ENCODE measurements around the gene PIP5K1C.

The PIP5K1C gene

DNA sequence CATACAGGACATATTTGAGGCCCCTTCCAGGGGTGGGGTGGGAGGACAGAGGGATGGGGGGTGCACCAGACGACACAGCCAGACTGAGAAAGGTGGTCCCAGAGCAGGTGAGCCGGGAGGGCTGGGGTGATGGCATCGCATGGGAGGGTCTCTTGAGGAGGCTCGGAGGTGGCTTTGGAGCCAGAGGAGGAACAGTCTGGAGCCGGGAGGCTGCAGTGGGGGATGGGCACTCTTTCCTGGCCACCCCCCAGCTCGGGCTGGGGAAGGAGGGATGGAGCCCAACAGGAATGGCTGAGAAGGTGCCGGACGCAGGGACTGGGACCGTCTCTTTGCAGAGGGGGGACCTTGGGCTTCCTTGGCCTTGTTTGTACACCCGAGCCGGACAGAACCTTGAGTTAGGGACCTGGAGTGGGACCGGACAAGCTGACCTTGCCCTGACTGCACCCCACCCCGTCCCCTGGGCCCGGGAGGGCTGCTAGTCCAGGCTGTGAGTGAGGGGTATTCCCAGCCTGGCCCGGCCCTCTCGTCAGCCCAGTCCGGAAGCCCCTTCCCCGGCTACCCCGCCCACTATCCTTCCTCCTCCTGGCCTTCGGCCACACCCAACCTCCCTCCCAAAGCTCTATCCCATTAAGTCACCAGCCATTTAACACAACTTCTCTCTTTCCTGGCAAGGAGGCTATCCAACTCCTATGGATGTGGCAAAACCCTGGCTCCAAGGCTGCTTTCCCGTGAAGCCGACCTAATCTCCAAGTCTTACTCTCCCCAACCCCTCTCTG is 92.8 kb downstream of the PIP5K1C start:
- DNase-seq = no peak

DNA sequence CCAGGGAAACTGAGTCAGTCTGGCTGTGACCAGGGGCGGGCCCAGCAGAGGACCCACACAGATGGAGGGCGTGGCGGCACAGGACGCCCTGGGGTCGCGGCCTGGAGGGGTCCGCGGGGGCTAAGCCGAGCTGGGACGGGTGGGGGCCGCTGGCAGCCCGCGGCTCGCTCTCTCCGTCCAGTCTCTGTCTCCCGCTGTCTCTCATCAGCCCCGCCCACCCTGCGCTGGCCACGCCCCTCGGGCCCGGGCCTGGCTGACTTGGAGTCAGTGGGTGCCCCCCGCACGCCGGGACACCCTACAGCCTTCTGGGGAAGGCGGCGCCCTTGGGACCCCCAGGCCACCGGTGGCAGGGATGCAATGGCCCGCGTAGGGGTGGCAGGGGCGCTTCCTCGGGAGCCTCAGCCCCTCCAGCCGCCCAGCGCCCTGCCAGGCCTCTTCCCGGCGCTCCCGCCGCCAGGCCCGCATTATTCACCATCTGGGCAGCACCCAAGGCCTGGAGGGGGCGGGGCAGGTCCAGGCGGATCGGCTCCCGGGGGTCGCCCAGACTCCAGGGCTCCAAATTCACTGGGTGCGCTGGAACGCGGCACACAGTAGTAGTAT is 93.5 kb downstream of the PIP5K1C start, which contains the start of gene TBXA2R:
Gene TBXA2R (minus strand): TSS at position 186 of the 600 bp plus-strand sequence. CDS start 6,241 bp downstream, outside the sequence.
- DNase-seq = no peak

DNA sequence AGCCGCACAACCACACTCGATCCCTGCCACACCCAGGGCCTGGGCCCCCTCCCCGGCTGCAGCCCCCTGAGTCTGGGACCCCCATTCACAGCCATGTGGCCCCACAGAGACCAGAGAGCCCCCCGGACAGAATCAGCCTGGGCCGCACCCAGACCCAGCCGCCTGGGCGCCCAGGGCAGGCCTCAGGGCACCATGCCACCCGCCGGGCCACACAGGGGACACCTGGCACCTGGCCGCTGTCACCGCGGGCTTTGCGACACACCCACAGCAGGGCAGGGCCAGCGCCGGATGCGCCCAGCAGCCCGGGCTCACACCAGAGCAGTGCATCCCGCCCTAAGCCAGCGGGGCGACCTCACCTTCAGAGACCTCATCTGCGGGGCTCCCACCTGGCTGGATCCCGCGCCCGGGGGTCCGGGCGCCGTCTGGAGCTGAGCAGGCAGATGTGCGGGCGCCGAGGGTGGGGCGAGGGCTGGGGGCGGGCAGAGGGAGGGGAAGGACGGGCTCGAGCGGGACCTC is 94.0 kb downstream of the PIP5K1C start:
- DNase-seq = no peak

DNA sequence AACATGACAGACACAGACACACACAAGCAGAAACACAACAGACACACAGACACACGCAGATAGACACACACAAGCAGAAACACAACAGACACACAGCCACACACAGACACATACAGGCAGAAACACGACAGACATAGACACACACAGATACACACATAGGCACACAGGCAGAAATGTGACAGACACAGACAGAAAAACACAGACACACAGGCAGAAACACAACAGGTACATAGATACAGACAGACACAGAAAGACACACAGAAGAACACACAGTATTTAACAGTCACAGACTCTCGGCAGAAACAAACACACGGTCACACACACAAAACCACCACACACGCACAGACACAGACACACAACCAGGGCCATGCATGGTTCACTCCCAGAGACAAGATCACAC is 94.5 kb downstream of the PIP5K1C start:
- no peak for DNase-seq

DNA sequence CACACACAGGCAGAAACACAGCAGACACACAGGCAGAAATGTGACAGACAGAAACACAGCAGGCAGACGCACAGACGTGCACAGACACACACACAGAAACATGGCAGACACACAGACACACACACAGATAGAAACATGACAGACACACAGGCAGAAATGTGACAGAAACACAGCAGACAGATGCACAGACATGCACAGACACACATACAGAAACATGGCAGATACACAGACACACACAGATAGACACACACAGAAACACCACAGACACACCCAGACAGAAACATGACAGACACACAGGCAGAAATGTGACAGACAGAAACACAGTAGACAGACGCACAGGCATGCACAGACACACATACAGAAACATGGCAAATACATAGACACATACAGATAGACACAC is 94.9 kb downstream of the PIP5K1C start:
- DNase-seq = no peak

DNA sequence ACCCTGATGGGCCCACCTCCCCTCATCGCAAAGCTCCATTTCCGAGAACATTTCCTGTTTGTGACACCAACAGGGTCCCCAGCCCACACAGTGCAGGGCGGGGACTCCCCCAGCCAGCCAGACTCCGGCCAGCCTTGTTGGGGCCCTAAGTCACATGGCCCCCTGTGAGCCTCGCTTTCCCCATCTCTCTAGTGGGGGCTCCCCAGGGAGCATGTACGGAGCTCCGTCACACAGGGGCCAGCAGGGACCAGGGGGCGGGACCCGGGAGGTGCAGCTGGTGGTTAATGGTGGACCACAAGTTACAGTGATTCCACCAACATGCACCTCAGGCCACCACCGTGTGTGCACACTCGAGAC is 95.3 kb downstream of the PIP5K1C start:
- DNase-seq = no peak

DNA sequence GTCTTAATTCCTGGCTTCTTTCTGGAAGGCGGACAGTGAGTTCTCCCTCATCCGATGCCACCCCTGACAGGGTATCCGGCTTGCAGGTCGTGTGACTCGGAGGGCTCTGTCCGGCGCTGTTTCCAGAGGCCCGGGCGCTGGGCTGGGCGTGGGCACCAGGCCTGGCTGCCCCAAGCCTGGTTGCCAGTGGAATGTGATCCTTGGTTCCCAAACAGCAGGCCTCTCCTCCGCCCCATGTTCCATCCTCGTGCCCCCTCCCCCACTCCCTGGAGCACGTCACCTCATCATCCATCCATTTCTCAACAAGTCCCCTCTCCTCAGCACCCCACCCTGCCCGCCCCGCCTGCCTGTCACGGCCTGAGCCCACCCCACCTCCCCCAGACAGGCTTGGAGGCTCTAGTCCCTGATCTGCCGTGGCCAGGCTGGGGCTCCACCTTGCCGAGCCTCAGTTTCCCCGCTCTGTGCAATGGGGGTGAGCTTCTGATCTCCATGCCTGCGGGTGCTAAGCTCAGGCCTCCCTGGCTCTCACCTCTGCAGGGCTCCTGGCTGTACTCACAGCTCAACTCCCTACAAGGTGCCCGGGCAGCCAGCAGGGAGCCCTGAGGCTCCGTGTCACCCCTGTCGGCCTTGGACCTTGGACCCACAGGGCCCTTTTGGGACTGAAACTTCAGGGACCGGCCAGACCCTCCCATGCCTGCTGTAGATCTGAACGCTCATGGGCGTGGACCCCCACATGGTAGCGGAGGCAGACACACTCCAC is 95.9 kb downstream of the PIP5K1C start:
- no peak for DNase-seq

DNA sequence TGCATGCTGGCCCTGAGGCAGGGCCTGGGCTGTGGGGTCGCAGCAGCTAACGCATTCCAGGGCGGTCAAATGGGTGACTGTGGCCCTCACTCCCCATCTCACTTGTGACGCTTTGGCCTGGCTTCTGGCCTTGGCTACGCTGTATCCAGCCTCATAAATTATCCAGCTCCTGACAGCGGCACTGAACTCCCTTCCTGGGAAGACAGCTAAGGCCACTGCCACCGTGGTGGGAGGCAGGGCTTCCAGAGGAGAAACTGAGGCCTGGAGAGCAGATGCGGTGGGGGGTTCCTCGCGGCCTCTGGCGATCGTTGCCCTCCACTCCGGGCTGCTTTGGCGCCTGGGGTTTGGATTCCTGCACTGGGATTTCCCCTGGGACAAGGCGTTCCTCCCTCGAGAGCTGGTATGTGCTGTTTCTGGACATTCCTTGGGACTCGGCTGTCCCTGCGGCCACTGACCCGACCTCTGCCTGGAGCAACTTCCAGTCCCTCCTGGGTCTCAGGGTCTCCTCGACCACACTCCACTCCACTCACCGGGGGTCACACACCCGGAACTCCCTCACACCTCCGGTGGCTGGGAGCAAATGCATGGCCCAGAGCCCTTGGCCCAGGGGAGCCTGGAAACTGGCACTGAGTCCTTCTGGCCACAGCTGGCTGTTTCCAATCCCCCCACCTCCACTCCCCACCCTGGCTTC is 97.0 kb downstream of the PIP5K1C start:
- no peak for DNase-seq

DNA sequence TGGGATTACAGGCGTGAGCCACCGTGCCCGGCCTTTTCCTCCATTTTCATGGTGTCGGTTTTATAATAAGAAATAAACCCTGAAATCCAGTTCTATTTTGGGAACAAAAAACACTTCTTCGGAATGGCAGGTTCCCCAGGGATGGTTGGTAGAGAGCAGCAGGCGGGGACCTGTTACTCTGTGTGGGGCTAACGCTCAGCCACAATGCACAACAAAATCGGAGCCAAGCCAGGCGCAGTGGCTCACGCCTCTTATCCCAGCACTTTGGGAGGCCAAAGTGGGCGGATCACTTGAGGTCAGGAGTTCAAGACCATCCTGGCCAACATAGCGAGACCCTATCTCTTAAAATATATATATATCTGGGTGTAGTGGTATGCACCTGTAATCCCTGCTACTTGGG is 99.2 kb downstream of the PIP5K1C start:
- DNase-seq = no peak

DNA sequence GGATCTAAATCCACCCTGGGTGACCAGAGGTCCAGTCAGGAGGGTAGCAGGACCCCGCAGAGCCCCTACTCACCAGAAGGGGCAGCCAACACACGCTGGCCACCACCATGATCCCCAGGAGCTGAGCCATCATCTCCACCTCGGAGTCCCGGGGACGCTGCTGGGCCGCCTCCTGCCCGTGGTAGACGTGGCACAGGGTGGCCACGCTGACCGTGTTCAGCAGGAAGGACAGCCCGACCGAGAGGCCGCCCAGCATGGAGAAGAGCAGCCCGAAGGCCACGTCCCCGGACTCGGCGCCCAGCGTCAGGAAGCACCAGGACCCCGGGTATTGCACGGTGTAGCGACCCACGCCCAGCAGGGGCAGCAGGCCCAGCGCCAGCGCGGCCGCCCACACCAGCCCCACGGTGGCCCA is 100.5 kb downstream of the PIP5K1C start:
- DNase-seq = no peak

DNA sequence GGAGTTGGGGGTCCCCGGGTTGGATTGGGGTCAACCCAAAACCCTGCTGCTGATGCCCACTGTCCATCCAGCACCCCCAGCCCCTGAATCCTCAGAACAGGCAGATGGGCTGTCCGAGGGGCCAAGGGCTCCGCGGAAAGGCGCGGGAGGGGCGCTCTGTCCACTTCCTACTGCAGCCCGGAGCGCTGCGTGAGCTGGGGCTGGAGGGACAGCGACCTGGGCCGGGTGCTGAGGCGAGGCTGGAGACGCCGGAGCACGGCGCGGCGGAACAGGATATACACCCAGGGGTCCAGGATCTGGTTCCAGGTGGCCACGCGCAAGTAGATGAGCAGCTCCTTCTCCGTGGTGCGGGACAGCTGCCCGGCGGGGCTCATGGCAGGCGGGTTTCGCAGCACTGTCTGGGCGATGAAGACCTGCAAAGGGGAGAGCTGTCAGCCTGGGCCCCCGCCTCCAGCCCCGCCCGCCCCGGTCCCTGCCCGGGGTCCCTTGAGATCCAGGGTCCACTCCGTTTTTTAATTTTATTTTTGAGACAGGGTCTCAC is 104.7 kb downstream of the PIP5K1C start:
- no peak for DNase-seq

DNA sequence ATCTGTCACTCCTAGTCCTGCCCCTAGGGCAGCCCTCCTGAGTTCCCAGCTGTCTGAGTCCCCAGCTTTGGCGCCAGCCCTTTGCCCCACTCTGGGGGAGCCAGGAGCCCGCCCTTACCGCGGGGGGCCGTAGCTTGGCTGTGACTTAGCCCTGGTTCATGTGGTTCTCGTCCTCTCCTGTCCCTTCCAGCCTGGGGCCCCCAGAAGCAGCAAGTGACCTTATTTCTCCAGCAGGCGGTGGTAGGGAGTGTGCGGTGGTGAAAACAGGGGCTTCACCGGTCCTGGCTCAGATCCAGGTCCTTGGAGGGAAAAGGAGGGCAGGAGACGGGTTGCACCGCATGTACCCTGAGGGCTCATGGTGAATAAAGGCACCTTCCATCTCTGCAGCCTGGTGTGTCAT is 107.1 kb downstream of the PIP5K1C start:
- no peak for DNase-seq

DNA sequence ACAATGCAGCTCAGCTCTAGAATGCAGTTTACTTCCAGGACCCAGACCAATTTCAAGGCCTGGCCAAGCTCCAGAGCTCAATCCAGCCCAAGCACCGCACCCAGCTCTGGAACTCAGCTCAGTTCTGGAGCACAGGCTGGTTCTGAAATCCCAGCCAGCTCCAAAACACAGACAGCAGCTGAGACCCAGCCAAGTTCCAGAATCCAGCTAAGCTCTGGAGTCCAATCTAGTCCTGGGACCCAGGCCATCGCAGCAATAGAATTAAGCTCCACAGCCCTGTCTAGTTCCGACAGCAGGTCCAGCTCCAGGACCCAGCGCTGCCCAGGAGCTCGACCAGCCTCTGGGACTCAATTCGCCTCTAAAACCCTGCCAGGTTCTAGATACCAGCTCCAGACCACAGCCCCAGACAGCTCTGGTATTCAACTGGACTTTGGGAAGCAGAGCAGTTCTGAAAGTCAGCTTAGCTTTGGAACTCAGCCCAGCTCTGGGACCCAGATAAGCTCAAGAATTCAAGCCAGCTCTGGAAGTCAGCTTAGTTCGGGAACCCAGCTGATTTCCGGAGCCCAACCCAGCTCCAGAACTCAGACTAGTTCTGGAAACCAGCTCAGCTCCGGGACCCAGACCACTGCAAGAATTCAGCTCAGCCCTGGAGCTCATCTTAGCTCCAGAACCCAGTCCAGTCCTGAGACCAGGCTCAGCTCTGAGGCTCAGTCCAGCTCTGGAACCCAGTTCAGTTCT is 108.2 kb downstream of the PIP5K1C start:
- no peak for DNase-seq

DNA sequence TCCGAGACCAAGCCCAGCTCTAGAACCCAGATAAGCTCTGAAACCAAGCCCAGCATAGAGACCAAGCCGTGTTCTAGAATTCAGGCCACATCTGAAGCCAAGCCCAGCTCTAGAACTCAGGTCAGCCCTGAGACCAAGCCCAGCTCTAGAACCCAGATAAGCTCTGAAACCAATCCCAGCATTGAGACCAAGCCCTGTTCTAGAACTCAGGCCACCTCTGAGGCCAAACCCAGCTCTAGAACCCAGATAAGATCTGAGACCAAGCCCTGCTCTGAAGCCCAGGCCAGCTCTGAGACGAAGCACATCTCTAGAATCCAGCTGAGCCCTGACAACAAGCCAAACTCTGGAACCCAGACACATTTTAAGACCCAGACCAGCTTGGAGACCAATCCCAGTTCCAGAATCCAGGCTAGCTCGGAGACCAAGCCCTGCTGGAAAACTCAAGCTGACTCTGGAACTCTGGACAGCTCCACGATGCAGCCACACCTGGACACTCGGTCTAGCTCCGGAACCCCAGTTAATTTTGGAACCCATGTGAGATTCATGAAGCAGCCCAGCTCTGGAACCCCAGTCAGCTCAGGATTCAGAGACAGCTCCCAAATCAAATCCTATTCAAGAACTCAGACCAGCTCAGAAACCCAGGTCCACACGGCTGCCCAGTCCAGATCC is 109.1 kb downstream of the PIP5K1C start:
- DNase-seq = no peak

DNA sequence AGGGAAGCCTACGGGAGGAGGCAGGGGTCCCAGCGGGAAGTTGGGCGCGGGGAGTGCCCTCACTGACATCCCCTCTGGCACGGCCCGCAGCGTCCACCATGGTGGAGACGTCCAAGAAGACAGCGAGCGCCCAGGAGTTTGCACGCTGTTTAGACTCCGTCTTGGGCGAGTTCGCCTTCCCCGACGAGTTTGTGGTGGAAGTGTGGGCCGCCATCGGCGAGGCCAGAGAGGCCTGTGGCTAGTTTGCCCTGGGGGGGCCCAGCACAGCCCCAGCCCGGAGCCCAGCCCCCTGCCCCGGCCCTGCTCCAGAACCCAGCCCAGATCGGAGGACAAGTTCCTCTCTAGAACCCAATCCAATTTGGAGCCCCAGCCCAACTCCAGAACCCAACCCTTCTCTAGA is 110.3 kb downstream of the PIP5K1C start:
- no peak for DNase-seq

DNA sequence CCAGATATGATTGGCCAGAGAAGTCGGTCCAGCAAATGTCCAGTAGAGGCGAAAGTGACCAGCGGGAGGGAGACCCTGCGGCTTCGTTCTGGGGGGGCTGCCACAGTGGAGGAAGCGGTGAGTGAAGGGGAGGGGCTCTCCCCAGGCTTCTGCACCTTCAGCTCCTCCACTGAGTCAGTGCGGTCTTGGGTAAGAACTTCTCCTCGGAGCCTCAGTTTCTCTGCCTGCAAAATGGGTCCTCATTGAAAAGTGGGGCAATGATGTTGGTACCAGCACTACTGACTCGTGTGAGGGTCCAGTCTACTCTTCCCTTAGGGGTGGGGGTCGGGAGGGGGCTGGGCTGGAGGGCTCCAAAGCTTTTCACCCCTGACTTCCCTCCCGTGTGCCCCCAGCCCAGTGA is 110.8 kb downstream of the PIP5K1C start:
- DNase-seq = no peak

DNA sequence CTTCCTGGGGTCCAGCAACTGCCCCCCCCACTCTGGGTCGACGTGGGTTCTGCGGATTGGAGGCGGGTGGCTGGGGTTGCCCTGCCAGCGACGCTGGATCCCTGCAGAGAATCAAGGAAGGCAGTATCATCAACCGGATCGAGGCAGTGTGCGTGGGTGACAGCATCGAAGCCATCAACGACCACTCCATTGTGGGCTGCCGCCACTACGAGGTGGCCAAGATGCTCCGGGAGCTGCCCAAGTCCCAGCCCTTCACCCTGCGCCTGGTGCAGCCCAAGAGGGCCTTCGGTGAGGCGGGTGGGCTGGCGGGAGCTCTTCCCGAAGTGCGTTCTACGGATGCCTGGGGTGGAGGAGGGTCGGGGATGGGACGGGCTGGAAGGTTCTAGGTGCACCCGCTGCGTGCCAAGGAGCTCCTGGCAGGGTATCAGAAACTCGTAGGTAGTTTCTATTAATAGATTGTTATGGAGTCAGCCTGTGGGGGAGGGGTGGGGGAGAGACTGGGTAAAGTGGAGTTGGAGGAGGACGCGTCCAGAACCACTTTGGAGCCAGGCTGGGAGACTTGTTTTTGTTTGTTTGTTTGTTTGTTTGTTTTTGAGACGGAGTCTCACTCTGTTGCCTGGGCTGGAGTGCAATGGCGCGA is 113.4 kb downstream of the PIP5K1C start:
- no peak for DNase-seq

DNA sequence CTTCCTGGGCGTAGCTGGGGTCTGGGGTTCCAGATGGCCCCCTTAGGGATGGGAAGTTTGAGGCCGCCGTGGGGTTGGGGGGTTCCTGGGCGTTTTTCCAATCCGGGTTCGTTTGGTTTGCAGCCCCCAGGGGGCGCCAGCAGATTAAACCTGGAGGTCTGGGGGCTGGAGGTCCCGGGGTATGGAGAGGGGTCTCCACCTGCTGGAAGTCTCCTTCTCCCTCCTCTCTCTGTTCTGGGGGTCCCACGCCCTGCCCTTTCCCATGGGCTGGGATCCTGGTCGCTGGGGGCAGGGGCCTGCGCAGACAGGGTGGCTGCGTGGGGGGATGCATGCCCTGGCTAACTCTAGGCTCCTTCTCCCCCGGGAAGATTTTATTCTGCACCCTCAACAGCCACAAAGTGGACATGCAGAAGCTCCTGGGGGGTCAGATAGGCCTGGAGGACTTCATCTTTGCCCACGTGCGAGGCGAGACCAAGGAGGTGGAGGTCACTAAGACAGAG is 114.1 kb downstream of the PIP5K1C start:
- DNase-seq = no peak

DNA sequence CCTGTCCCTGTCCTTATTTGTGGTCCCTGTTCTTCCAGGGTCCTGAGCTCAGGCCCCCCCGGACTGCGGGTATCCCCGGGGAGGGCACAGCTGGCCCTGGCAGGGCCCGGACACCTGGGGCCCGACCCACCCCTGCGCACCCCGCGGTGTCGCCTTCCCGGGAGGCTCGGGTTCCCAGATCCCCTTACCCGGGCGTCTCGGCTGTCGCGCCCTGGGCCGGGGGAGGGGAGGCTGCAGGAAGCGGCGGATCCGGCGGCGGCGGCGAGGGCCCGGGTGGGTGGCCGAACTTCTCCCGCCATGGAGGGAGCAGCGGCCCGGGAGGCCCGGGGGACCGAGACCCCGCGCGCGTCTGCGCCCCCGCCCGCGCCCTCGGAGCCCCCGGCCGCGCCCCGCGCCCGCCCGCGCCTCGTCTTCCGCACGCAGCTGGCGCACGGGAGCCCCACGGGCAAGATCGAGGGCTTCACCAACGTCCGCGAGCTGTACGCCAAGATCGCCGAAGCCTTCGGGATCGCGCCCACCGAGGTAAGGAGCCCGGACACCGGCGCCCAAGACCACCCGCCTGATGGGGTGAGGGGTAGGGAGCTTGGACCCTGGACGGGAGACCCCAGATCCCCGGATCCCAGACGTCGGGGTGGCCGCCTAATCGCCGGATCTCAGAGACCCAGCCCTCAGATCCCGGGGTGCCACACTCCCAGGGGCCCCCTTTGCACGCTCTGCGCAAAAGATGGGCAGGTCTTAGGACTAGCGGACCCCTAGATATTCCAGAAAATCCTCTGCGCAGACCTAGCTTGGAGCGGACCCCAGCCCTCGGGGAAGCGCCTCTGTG is 114.8 kb downstream of the PIP5K1C start, which contains the start of gene GIPC3:
Gene GIPC3 (plus strand): TSS at position 178 of the 826 bp plus-strand sequence. CDS start 120 bp downstream, at position 298.
- no peak for DNase-seq
